Endometrial microvascular endothelial cells (primary cell): ENCODE results near the gene SNX15. TPM values are rescaled to one million over a fixed set of nuclear protein-coding genes. Genes with fewer than 3 reads are reported as not detected.

Experiments used
- in situ Hi-C: cut with HindIII; loops from 2 replicates; pipeline ENCODE4 v1.10.0; 2017; ENCODE audit warnings: low sequenced_read_pairs, low pct_unique_long_range_greater_than_20kb; ENCODE audit errors: inconsistent ontology term
- total RNA-seq: library from RNA; depleted of rRNA; stranded (reverse); fragments of >200 nt; gene quantifications from one replicate; pipeline ENCODE4 v1.2.3, GENCODE V29; 2015; ENCODE audit errors: inconsistent ontology term

Gene SNX15
- total RNA-seq, 1 donor from 2014 or later: 17.7 TPM

- in situ Hi-C loops: no loop called here
These were observed 44.8 kb downstream of the SNX15 start for GRCh38 chr11:65071907-65072630.

GRCh38 chr11:65072631-65072966 lies 45.4 kb downstream of the SNX15 start:
- in situ Hi-C loops: no loop called here

DNA sequence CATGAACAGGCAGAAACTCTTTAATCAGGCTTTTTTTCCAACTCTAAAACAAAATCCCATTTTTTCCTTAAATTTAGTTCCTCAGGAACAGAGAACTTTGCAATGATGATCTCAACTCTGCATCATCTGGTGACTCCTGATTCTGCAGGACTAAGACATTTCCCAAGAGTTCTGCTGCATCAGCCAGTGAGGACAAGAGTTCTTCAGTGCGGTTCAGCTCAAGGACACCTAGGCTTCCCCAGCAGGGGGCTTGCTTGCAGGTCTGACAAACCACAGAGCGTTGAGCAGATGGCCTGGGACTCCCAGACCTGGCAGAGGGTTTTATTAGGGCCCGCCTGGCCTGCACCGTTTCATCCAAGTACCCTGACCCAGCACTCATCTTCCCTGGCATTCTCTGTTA lies 50.2 kb downstream of the SNX15 start:
- in situ Hi-C loops: no loop called here

GRCh38 chr11:65078151-65078550 lies 50.9 kb downstream of the SNX15 start:
- in situ Hi-C loops: no loop called here

DNA sequence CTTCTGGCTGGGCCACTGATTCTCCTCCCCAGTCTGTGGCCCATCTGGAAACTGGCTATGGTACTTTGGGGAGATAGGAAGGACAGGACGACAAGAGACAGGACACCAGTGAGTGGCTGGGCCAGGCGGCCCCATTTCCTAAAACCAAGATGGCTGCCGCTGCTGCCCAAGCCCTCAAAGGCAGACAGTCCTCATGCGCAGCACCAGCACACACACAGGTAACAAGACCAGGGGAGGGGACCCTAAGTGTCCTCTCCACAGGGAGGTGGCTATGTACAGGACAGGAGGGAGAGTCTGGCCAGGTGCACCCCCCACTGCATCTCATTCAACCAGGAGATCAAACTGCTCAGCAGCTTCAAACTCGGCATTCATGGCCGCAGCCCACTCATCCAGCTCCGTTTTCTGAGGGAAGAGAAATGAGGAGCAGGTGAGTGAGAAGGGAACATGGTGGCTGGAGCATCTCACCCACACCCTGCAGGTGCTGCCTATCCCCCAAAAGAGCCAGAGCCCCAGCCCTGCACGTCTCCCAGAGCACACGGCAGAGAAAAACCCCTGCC lies 51.6 kb downstream of the SNX15 start:
- in situ Hi-C loops: no loop called here

DNA sequence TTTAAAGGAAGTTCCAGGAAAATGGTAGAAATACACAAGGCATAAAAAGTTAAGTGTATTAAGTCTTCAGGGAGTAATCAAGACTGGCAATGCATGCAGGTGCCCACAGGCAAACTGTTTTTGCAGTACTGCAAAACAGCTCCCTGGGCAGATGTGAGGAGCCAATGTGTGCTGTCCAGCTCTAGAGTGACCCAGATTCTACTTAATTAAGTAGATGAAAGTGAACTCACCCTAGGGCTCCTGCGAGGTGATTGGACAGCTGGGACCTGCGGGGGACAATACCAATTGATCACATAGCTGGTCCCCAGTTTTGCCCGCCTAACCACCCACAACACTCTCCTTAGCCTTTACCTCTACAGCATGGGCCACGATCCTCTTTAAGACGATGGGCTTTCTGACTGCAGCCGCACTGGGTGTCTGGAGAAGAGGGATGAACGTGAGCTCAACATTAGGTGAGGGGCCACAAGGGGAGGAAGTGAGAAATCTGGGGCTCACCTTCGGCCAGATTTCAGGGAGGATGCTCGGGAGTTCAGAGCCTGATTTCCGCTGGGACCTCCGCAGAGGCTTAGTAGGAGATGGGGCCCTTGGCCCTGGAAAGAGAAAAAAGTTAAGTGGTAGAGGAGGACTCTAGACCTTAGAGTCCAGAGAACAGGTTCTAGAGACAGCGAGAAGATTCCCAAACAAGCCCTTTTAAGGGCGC lies 56.0 kb downstream of the SNX15 start:
- in situ Hi-C loops: no loop called here

GRCh38 chr11:65083834-65084597 lies 56.8 kb downstream of the SNX15 start, which contains the start of the genes CDCA5 and ZFPL1:
Gene CDCA5, minus strand, starts transcription at chr11:65084040. Its CDS starts 62 bp downstream, at chr11:65083978.
Gene ZFPL1, plus strand, starts transcription at chr11:65084222. Its CDS starts 477 bp downstream, at chr11:65084699.
- in situ Hi-C loops: no loop called here

DNA sequence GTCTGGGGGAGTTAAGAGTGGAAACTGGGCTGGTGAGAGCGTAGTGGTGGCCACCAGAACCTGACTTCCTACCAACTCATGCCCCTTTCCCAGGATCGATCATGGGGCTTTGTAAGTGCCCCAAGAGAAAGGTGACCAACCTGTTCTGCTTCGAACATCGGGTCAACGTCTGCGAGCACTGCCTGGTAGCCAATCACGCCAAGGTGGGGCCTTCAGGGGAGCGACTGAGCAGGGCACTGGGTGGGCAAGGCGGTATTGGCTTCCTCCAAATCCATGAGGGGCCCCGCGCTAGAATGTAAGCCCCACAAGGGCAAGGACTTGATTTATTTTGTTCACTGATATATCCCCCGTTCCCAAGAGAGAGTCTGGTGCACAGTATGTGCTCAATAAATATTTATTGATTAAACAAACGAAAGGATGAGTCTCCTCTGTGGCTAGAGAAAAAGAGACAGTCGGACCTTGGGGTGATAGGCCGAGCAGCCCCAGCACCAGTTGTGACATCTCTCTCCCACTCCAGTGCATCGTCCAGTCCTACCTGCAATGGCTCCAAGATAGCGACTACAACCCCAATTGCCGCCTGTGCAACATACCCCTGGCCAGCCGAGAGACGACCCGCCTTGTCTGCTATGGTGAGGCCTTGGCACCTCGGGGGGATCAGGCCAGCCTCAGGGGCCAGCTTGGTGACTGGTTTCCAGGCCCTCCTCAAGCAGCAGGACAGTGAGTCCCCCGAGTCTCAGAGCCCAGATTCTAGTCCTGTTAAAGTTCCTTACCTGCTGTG lies 57.5 kb downstream of the SNX15 start:
- in situ Hi-C loops: no loop called here

- in situ Hi-C loops: no loop called here
These were observed 58.2 kb downstream of the SNX15 start for GRCh38 chr11:65085446-65085845.

DNA sequence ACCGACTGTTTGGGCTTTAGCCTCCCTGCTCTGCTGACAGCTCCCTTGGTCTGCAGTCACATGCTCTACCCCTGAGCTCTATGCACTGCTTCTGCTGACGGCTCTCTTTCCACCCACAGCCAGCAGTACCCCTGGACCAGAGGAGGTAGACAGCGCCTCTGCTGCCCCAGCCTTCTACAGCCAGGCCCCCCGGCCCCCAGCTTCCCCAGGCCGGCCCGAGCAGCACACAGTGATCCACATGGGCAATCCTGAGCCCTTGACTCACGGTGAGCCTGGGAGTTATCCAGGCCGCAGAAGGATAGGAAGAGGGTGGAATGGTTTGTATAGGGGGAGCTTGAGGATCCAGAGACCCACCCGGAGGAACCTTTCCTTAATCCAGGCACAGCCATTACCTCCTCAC lies 59.6 kb downstream of the SNX15 start:
- in situ Hi-C loops: no loop called here

- in situ Hi-C loops: no loop called here
These were observed 60.0 kb downstream of the SNX15 start for GRCh38 chr11:65087216-65087615.

- in situ Hi-C loops: no loop called here
These were observed 60.6 kb downstream of the SNX15 start for GRCh38 chr11:65087827-65088226.

DNA sequence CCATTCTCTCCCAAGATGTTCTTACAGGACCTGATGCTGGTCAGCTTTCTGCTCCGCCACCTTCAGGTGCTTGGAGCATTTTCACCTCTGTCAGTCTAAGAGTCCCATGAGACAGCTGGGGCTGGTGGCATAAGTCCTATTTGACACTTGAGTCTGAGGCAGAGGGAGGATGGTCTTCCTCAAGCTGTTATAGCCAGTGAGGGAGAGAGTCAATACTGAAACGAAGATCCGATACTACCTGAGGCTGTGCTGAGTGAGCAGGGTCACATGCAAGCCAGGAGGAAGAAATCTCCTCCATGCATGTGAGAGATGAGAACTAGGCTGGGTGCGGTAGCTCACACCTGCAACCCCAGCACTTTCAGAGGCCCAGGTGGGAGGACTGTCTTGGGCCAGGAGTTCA lies 62.4 kb downstream of the SNX15 start:
- in situ Hi-C loops: no loop called here

Other genes with a start within 250 kb of the SNX15 start
- gene SF1, start 248.9 kb upstream of the SNX15 start, total RNA-seq: 167 TPM
- gene MAP4K2, start 224.2 kb upstream of the SNX15 start, total RNA-seq: 42.8 TPM
- 34.0 TPM for gene MEN1, start 216.9 kb upstream of the SNX15 start, total RNA-seq
- 0.19 TPM for gene CDC42BPG, start 182.8 kb upstream of the SNX15 start, total RNA-seq
- gene EHD1, start 148.8 kb upstream of the SNX15 start, total RNA-seq: 202 TPM
- gene ATG2A, start 110.2 kb upstream of the SNX15 start, total RNA-seq: 26.2 TPM
- gene PPP2R5B, start 102.8 kb upstream of the SNX15 start, total RNA-seq: 26.5 TPM
- gene GPHA2, start 91.5 kb upstream of the SNX15 start, total RNA-seq: not detected
- gene MAJIN, start 55.3 kb upstream of the SNX15 start, total RNA-seq: not detected
- 2.8 TPM for gene BATF2, start 30.5 kb upstream of the SNX15 start, total RNA-seq
- 92.0 TPM for gene ARL2, start 13.3 kb upstream of the SNX15 start, total RNA-seq
- gene SAC3D1, start 13.8 kb downstream of the SNX15 start, total RNA-seq: 17.8 TPM
- 13.3 TPM for gene NAALADL1, start 31.1 kb downstream of the SNX15 start, total RNA-seq
- gene CDCA5, start 56.6 kb downstream of the SNX15 start, total RNA-seq: 38.7 TPM
- gene ZFPL1, start 56.8 kb downstream of the SNX15 start, total RNA-seq: 33.8 TPM
- 219 TPM for gene VPS51, start 68.8 kb downstream of the SNX15 start, total RNA-seq
- 16.6 TPM for gene TM7SF2, start 84.4 kb downstream of the SNX15 start, total RNA-seq
- gene ZNHIT2, start 90.3 kb downstream of the SNX15 start, total RNA-seq: 16.1 TPM
- gene FAU, start 94.7 kb downstream of the SNX15 start, total RNA-seq: 393 TPM
- gene MRPL49, start 94.9 kb downstream of the SNX15 start, total RNA-seq: 56.2 TPM
- gene SYVN1, start 107.1 kb downstream of the SNX15 start, total RNA-seq: 33.2 TPM
- not detected for gene SPDYC, start 142.8 kb downstream of the SNX15 start, total RNA-seq
- 159 TPM for gene CAPN1, start 154.5 kb downstream of the SNX15 start, total RNA-seq
- gene POLA2, start 234.5 kb downstream of the SNX15 start, total RNA-seq: 43.5 TPM